Upper lobe of left lung (tissue), 4 donors: Measurements from ENCODE around the gene E2F1.

Source experiments
- CTCF ChIP-seq, 6 experiments: fragments of 450-650 bp in 4 of 6; fragments of 200-600 bp in 2 of 6; sonication (generic) in 2 of 6; IDR thresholded peaks; one replicate each; pipeline ENCODE4 v1.5.1; 2016 to 2019; ENCODE audit warnings: antibody characterized with exemption in 6 of 6
- POLR2A ChIP-seq, 4 donors: fragments of 450-650 bp; IDR thresholded peaks; one replicate each; pipeline ENCODE4 v1.5.1; 2016 to 2017; ENCODE audit warnings: antibody characterized with exemption in 4 of 4, mild to moderate bottlenecking in 2 of 4

GRCh38 chr20:33716498-33716897 is 30.3 kb upstream of the E2F1 start:
- TF ChIP-seq CTCF (IDR thresholded peaks at IDR 0.05) (no peak), POLR2A (IDR thresholded peaks at IDR 0.05) (no peak)
